ENCODE results near the gene COL17A1. TPM values are rescaled to one million over a fixed set of nuclear protein-coding genes. Genes with fewer than 3 reads are reported as not detected.
A peak's percentile ranks its signal among the peaks of the same experiment; 100 is the strongest.

The COL17A1 gene
- total and polyA plus RNA-seq, 2 of the 13 experiments (the other 11 are each of a cell fraction or from before 2014, with no cell fraction given) = 0.03 TPM; not detected in 1

GRCh38 chr10:104121485-104122224 is 36.0 kb upstream of the COL17A1 start, which contains the start of gene SFR1 (continued):
- TF ChIP-seq, protein P1, sequence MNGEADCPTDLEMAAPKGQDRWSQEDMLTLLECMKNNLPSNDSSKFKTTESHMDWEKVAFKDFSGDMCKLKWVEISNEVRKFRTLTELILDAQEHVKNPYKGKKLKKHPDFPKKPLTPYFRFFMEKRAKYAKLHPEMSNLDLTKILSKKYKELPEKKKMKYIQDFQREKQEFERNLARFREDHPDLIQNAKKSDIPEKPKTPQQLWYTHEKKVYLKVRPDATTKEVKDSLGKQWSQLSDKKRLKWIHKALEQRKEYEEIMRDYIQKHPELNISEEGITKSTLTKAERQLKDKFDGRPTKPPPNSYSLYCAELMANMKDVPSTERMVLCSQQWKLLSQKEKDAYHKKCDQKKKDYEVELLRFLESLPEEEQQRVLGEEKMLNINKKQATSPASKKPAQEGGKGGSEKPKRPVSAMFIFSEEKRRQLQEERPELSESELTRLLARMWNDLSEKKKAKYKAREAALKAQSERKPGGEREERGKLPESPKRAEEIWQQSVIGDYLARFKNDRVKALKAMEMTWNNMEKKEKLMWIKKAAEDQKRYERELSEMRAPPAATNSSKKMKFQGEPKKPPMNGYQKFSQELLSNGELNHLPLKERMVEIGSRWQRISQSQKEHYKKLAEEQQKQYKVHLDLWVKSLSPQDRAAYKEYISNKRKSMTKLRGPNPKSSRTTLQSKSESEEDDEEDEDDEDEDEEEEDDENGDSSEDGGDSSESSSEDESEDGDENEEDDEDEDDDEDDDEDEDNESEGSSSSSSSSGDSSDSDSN (CRISPR knock-in tag; IDR thresholded peaks at IDR 0.05) = peak; percentile 57
- TF ChIP-seq ZBTB1 (CRISPR knock-in tag; IDR thresholded peaks at IDR 0.05; ENCODE audit: borderline replicate concordance) (no peak), ZNF768 (CRISPR knock-in tag; IDR thresholded peaks at IDR 0.05) (peak; percentile 42; the same call in 1 of the 2 replicates), HDAC2 (CRISPR knock-in tag; IDR thresholded peaks at IDR 0.05) (no peak; the same call in none of the 2 replicates), ZNF839 (CRISPR knock-in tag; IDR thresholded peaks at IDR 0.05; ENCODE audit: borderline replicate concordance) (no peak; the same call in none of the 2 replicates), ZNF441 (CRISPR knock-in tag; IDR thresholded peaks at IDR 0.05; ENCODE audit: borderline replicate concordance) (no peak), ZBTB20 (CRISPR knock-in tag; IDR thresholded peaks at IDR 0.05; ENCODE audit: borderline replicate concordance, low read depth) (no peak), ZNF775 (CRISPR knock-in tag; IDR thresholded peaks at IDR 0.05; ENCODE audit: borderline replicate concordance) (no peak), ZNF619 (CRISPR knock-in tag; IDR thresholded peaks at IDR 0.05) (no peak), PHB2 (IDR thresholded peaks at IDR 0.05; ENCODE audit: partially characterized antibody) (no peak), ONECUT2 (CRISPR knock-in tag; IDR thresholded peaks at IDR 0.05) (peak; percentile 97), IRF2 (CRISPR knock-in tag; IDR thresholded peaks at IDR 0.05) (peak; percentile 82), IRF9 (CRISPR knock-in tag; IDR thresholded peaks at IDR 0.05; ENCODE audit: borderline replicate concordance) (peak; percentile 30), ZNF746 (CRISPR knock-in tag; IDR thresholded peaks at IDR 0.05) (0 out of 2 replicates have a peak, but pooled peaks have one; percentile 54), ZNF780A (CRISPR knock-in tag; IDR thresholded peaks at IDR 0.05) (no peak), ZSCAN29 (CRISPR knock-in tag; conservative IDR thresholded peaks at IDR 0.05) (no peak), HHEX (CRISPR knock-in tag; IDR thresholded peaks at IDR 0.05) (no peak), ZBTB7B (CRISPR knock-in tag; IDR thresholded peaks at IDR 0.05) (no peak), ZNF556 (CRISPR knock-in tag; IDR thresholded peaks at IDR 0.05; ENCODE audit: borderline replicate concordance) (peak; percentile 32; the same call in 1 of the 2 replicates), MEIS2 (CRISPR knock-in tag; IDR thresholded peaks at IDR 0.05) (0 out of 2 replicates have a peak, but pooled peaks have one; percentile 44), ATF7-NPFF (CRISPR knock-in tag; IDR thresholded peaks at IDR 0.05; ENCODE audit: low read depth) (no peak; the same call in none of the 2 replicates)
- TF ChIP-seq, protein P2, sequence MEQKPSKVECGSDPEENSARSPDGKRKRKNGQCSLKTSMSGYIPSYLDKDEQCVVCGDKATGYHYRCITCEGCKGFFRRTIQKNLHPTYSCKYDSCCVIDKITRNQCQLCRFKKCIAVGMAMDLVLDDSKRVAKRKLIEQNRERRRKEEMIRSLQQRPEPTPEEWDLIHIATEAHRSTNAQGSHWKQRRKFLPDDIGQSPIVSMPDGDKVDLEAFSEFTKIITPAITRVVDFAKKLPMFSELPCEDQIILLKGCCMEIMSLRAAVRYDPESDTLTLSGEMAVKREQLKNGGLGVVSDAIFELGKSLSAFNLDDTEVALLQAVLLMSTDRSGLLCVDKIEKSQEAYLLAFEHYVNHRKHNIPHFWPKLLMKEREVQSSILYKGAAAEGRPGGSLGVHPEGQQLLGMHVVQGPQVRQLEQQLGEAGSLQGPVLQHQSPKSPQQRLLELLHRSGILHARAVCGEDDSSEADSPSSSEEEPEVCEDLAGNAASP (CRISPR knock-in tag; IDR thresholded peaks at IDR 0.05; ENCODE audit: borderline replicate concordance) = no peak
- TF ChIP-seq, protein P3, sequence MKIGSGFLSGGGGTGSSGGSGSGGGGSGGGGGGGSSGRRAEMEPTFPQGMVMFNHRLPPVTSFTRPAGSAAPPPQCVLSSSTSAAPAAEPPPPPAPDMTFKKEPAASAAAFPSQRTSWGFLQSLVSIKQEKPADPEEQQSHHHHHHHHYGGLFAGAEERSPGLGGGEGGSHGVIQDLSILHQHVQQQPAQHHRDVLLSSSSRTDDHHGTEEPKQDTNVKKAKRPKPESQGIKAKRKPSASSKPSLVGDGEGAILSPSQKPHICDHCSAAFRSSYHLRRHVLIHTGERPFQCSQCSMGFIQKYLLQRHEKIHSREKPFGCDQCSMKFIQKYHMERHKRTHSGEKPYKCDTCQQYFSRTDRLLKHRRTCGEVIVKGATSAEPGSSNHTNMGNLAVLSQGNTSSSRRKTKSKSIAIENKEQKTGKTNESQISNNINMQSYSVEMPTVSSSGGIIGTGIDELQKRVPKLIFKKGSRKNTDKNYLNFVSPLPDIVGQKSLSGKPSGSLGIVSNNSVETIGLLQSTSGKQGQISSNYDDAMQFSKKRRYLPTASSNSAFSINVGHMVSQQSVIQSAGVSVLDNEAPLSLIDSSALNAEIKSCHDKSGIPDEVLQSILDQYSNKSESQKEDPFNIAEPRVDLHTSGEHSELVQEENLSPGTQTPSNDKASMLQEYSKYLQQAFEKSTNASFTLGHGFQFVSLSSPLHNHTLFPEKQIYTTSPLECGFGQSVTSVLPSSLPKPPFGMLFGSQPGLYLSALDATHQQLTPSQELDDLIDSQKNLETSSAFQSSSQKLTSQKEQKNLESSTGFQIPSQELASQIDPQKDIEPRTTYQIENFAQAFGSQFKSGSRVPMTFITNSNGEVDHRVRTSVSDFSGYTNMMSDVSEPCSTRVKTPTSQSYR (CRISPR knock-in tag; IDR thresholded peaks at IDR 0.05; ENCODE audit: borderline replicate concordance) = peak; percentile 20; the same call in 1 of the 2 replicates
